Measurements from ENCODE around the gene LOC128125822.

DNA sequence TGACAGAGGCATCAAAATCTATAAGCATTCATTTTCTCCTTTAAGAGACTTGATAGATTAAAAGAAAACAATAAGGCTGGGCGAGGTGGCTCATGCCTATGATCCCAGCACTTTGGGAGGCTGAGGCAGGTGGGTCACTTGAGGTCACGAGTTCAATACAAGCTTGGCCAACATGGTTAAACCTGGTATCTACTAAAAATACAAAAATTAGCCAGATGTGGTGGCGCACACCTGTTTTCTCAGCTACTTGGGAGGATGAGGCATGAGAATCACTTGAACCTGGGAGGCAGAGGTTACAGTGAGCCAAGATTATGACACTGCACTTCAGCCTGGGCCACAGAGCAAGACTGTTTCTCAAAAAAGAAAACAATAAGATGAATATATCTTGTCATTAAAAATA lies 39.3 kb upstream of the LOC128125822 start:
- TF ChIP-seq ATF2 (tag by site-specific recombination; IDR thresholded peaks at IDR 0.05; ENCODE audit: low read depth) (no peak), ZNF133 (tag by site-specific recombination; IDR thresholded peaks at IDR 0.05) (no peak), ZNF530 (tag by site-specific recombination; IDR thresholded peaks at IDR 0.05; ENCODE audit: low read depth) (no peak), ZNF549 (tag by site-specific recombination; IDR thresholded peaks at IDR 0.05) (no peak), YY1 (tag by site-specific recombination; IDR thresholded peaks at IDR 0.05) (no peak), MYNN (tag by site-specific recombination; IDR thresholded peaks at IDR 0.05; ENCODE audit: borderline replicate concordance) (no peak), REST (tag by site-specific recombination; IDR thresholded peaks at IDR 0.05) (no peak)
